ENCODE measurements around the gene FBXW8. TPM values are rescaled to one million over a fixed set of nuclear protein-coding genes. Genes with fewer than 3 reads are reported as not detected.
A peak's percentile ranks its signal among the peaks of the same experiment; 100 is the strongest.

The FBXW8 gene
- total RNA-seq, 1 experiment from 2014 or later = 7.8 TPM

GRCh38 chr12:116880817-116881324 lies 29.9 kb upstream of the FBXW8 start:
- Histone ChIP-seq H3K4me3 (peak overlapping the region; percentile 49), H3K27ac (no peak overlapping the region), H3K4me1 (0 out of 2 replicates have a peak, but pooled peaks cover 3% of the 10 kb centered on the region), H3K27me3 (peaks cover 48% of the 10 kb centered on the region), H3K36me3 (no peaks in the 10 kb centered on the region), H3K9me3 (replicated peaks) (no peaks in the 10 kb centered on the region)
- peak in 1 of 2 experiments; percentile 50 for DNase-seq

- Histone ChIP-seq H3K36me3 (no peaks in the 10 kb centered on the region), H3K4me3 (peak within 1 kb of the TSS; percentile 49), H3K27me3 (peaks cover 48% of the 10 kb centered on the region), H3K4me1 (no peaks in the 10 kb centered on the region), H3K27ac (no peak within 1 kb of the TSS), H3K9me3 (replicated peaks) (no peaks in the 10 kb centered on the region)
- DNase-seq = no peak
Measured at GRCh38 chr12:116881325-116881876, 29.3 kb upstream of the FBXW8 start, which contains the start of gene HRK. HRK (minus strand) TSS chr12:116881441; CDS start chr12:116881307, 134 bp downstream.

- Histone ChIP-seq H3K4me3 (peak overlapping the region; percentile 49), H3K27me3 (peaks cover 48% of the 10 kb centered on the region), H3K4me1 (no peaks in the 10 kb centered on the region), H3K27ac (no peak overlapping the region), H3K36me3 (no peaks in the 10 kb centered on the region), H3K9me3 (replicated peaks) (no peaks in the 10 kb centered on the region)
- no peak for DNase-seq
Measured at GRCh38 chr12:116881877-116882507, 28.8 kb upstream of the FBXW8 start.

- Histone ChIP-seq H3K4me3 (no peak overlapping the region), H3K27me3 (peaks cover 48% of the 10 kb centered on the region), H3K27ac (no peak overlapping the region), H3K4me1 (no peaks in the 10 kb centered on the region), H3K9me3 (replicated peaks) (no peaks in the 10 kb centered on the region), H3K36me3 (no peaks in the 10 kb centered on the region)
- peak in 1 of 2 experiments; percentile 34 for DNase-seq
Measured at GRCh38 chr12:116882742-116883141, 28.0 kb upstream of the FBXW8 start.

- DNase-seq = no peak
Measured at GRCh38 chr12:116884871-116885270, 25.9 kb upstream of the FBXW8 start.

GRCh38 chr12:116885491-116885890 lies 25.3 kb upstream of the FBXW8 start:
- no peaks in the 10 kb centered on the region for H3K36me3 ChIP-seq
- DNase-seq = no peak
- H3K27me3 ChIP-seq = peaks cover 28% of the 10 kb centered on the region

More at GRCh38 chr12:116884871-116885270, 25.9 kb upstream of the FBXW8 start:
- Histone ChIP-seq H3K36me3 (no peaks in the 10 kb centered on the region), H3K9me3 (replicated peaks) (no peaks in the 10 kb centered on the region), H3K27me3 (peaks cover 34% of the 10 kb centered on the region), H3K4me1 (no peaks in the 10 kb centered on the region), H3K27ac (no peak overlapping the region), H3K4me3 (no peak overlapping the region)

GRCh38 chr12:116887244-116887643 lies 23.5 kb upstream of the FBXW8 start:
- H3K4me1 ChIP-seq = no peaks in the 10 kb centered on the region
- no peak overlapping the region for H3K4me3 ChIP-seq
- no peaks in the 10 kb centered on the region for H3K9me3 ChIP-seq (replicated peaks)
- peaks cover 17% of the 10 kb centered on the region; the same call in 1 of the 2 replicates for H3K27me3 ChIP-seq
- no peaks in the 10 kb centered on the region for H3K36me3 ChIP-seq
- H3K27ac ChIP-seq = no peak overlapping the region
- DNase-seq = peak in 1 of 2 experiments; percentile 44

More at GRCh38 chr12:116885491-116885890, 25.3 kb upstream of the FBXW8 start:
- no peak overlapping the region for H3K4me3 ChIP-seq
- no peak overlapping the region for H3K27ac ChIP-seq
- no peaks in the 10 kb centered on the region for H3K4me1 ChIP-seq
- no peaks in the 10 kb centered on the region for H3K9me3 ChIP-seq (replicated peaks)

- Histone ChIP-seq H3K27ac (no peak overlapping the region), H3K36me3 (no peaks in the 10 kb centered on the region), H3K9me3 (replicated peaks) (no peaks in the 10 kb centered on the region), H3K4me3 (no peak overlapping the region), H3K27me3 (peaks cover 10% of the 10 kb centered on the region; the same call in 1 of the 2 replicates), H3K4me1 (no peaks in the 10 kb centered on the region)
- no peak for DNase-seq
Measured at GRCh38 chr12:116887897-116888296, 22.9 kb upstream of the FBXW8 start.

- Histone ChIP-seq H3K36me3 (no peaks in the 10 kb centered on the region), H3K27me3 (no peaks in the 10 kb centered on the region), H3K4me3 (no peak overlapping the region), H3K27ac (no peak overlapping the region), H3K4me1 (no peaks in the 10 kb centered on the region), H3K9me3 (replicated peaks) (no peaks in the 10 kb centered on the region)
- DNase-seq = no peak
Measured at GRCh38 chr12:116890330-116890729, 20.4 kb upstream of the FBXW8 start.

- no peaks in the 10 kb centered on the region for H3K9me3 ChIP-seq (replicated peaks)
- no peaks in the 10 kb centered on the region for H3K4me1 ChIP-seq
- DNase-seq = no peak
- no peak overlapping the region for H3K27ac ChIP-seq
- no peaks in the 10 kb centered on the region for H3K36me3 ChIP-seq
- no peak overlapping the region for H3K4me3 ChIP-seq
- H3K27me3 ChIP-seq = no peaks in the 10 kb centered on the region
Measured at GRCh38 chr12:116891019-116891418, 19.7 kb upstream of the FBXW8 start.

GRCh38 chr12:116892349-116893140 lies 18.2 kb upstream of the FBXW8 start:
- H3K27ac ChIP-seq = no peak overlapping the region
- H3K9me3 ChIP-seq (replicated peaks) = no peaks in the 10 kb centered on the region
- DNase-seq = no peak
- no peaks in the 10 kb centered on the region for H3K4me1 ChIP-seq
- no peak overlapping the region for H3K4me3 ChIP-seq
- H3K27me3 ChIP-seq = no peaks in the 10 kb centered on the region
- no peaks in the 10 kb centered on the region for H3K36me3 ChIP-seq

GRCh38 chr12:116894913-116895312 lies 15.8 kb upstream of the FBXW8 start:
- no peaks in the 10 kb centered on the region for H3K4me1 ChIP-seq
- no peak overlapping the region for H3K27ac ChIP-seq
- H3K9me3 ChIP-seq (replicated peaks) = no peaks in the 10 kb centered on the region
- no peak overlapping the region for H3K4me3 ChIP-seq
- no peak for DNase-seq
- H3K36me3 ChIP-seq = no peaks in the 10 kb centered on the region
- H3K27me3 ChIP-seq = no peaks in the 10 kb centered on the region

- Histone ChIP-seq H3K4me3 (no peak overlapping the region), H3K27me3 (no peaks in the 10 kb centered on the region), H3K4me1 (no peaks in the 10 kb centered on the region), H3K27ac (no peak overlapping the region), H3K36me3 (no peaks in the 10 kb centered on the region), H3K9me3 (replicated peaks) (no peaks in the 10 kb centered on the region)
- no peak for DNase-seq
Measured at GRCh38 chr12:116896411-116896924, 14.3 kb upstream of the FBXW8 start.

GRCh38 chr12:116897476-116897875 lies 13.3 kb upstream of the FBXW8 start:
- Histone ChIP-seq H3K4me3 (no peak overlapping the region), H3K36me3 (no peaks in the 10 kb centered on the region)

GRCh38 chr12:116898669-116899068 lies 12.1 kb upstream of the FBXW8 start:
- no peaks in the 10 kb centered on the region for H3K36me3 ChIP-seq
- H3K27ac ChIP-seq = no peak overlapping the region
- H3K4me3 ChIP-seq = no peak overlapping the region
- no peaks in the 10 kb centered on the region for H3K4me1 ChIP-seq
- no peaks in the 10 kb centered on the region for H3K9me3 ChIP-seq (replicated peaks)
- no peaks in the 10 kb centered on the region for H3K27me3 ChIP-seq
- DNase-seq = no peak

More at GRCh38 chr12:116897476-116897875, 13.3 kb upstream of the FBXW8 start:
- no peak overlapping the region for H3K27ac ChIP-seq
- H3K27me3 ChIP-seq = no peaks in the 10 kb centered on the region
- H3K9me3 ChIP-seq (replicated peaks) = no peaks in the 10 kb centered on the region
- H3K4me1 ChIP-seq = no peaks in the 10 kb centered on the region
- DNase-seq = no peak

Data from SJCRH30 (cell line).